Kidney (tissue), 14 donors: ENCODE results near the gene RPS6KA3. TPM values are rescaled to one million over a fixed set of nuclear protein-coding genes. Genes with fewer than 3 reads are reported as not detected.

ENCODE experiments used
- DNase-seq, 5 donors: peaks; one replicate each; pipeline ENCODE4 v3.0.0-alpha.2; 2013 to 2020
- FAIRE-seq: peaks from 2 replicates; lab custom pipeline; 2012; peaks lifted over from hg19 to GRCh38; lab: Jason Lieb, UNC
- H3K27ac ChIP-seq, 2 donors: one replicate each; pipeline ENCODE4 v1.7.0; 2013; ENCODE audit warnings: low read depth in 2 of 2, low read length in 2 of 2, inconsistent platforms in 1 of 2
- H3K27me3 ChIP-seq: one replicate; pipeline ENCODE4 v1.7.1; 2013; ENCODE audit warnings: low read length, inconsistent platforms; ENCODE audit not compliant: control insufficient read depth, insufficient read depth
- H3K36me3 ChIP-seq, 3 donors: one replicate each; pipeline versions ENCODE4 v1.7.0 to v1.7.1; 2013; ENCODE audit warnings: low read length in 3 of 3, control low read depth in 1 of 3, inconsistent platforms in 1 of 3; ENCODE audit not compliant: insufficient read depth in 3 of 3, control insufficient read depth in 2 of 3
- H3K4me1 ChIP-seq, 3 donors: one replicate each; pipeline versions ENCODE4 v1.7.0 to v1.7.1; 2013; ENCODE audit warnings: low read length in 3 of 3, inconsistent platforms in 1 of 3, low read depth in 1 of 3; ENCODE audit not compliant: control insufficient read depth in 2 of 3, insufficient read depth in 2 of 3
- H3K4me3 ChIP-seq, 3 donors: one replicate each; pipeline versions ENCODE4 v1.7.0 to v1.8.1; 2013; ENCODE audit warnings: low read length in 3 of 3, control low read depth in 1 of 3, inconsistent platforms in 1 of 3
- H3K9ac ChIP-seq, 3 donors: one replicate each; pipeline versions ENCODE4 v1.7.0 to v1.7.1; 2013; ENCODE audit warnings: low read length in 3 of 3, control low read depth in 1 of 3, inconsistent platforms in 1 of 3
- H3K9me3 ChIP-seq, 3 donors: one replicate each; pipeline versions ENCODE4 v1.7.0 to v1.7.1; 2013; ENCODE audit warnings: low read length in 3 of 3, control low read depth in 1 of 3, inconsistent platforms in 1 of 3; ENCODE audit not compliant: control insufficient read depth in 2 of 3, insufficient read depth in 1 of 3
- intact Hi-C: fragments of 100-400 bp; cut with DNase I; formaldehyde crosslinking; loops from one replicate; pipeline ENCODE4 v1.11.1; 2022
- polyA plus RNA-seq: library from polyadenylated mRNA; stranded (reverse); fragments of 350-450 nt; fragmentation: Illumina TruSeq; extraction: RNeasy Lipid Tissue Mini Kit (QIAGEN cat#74804); gene quantifications from one replicate; pipeline ENCODE4 v1.2.3, GENCODE V29; 2014; ENCODE audit warnings: low read depth, low replicate concordance; ENCODE audit not compliant: insufficient read depth
- total RNA-seq: library from RNA; stranded (reverse); fragmentation: NEBNext Ultra II Directional; extraction: Animal tissue kit (Norgen Biotek cat#: 25700); gene quantifications from one replicate; pipeline ENCODE4 v1.2.1, GENCODE V29; 2021
- TF ChIP-seq, protein P1 (sequence below): IDR thresholded peaks from 3 replicates; pipeline ENCODE4 v1.5.1; 2012; ENCODE audit warnings: mild to moderate bottlenecking, moderate library complexity, borderline replicate concordance; ENCODE audit not compliant: insufficient read depth; ENCODE audit errors: extremely low read depth
- donor health status: control.
- donor health status: control.
- donor health status: control.
- donor health status: control.
- donor health status: control.
- donor health status: DM: yes; HTN: yes; CAD: no.
- donor health status: Normal renal cell carcinoma (clear cell type).

Gene RPS6KA3
- total and polyA plus RNA-seq, 2 donors from 2014 or later = 9.9 to 42.8 TPM

DNA sequence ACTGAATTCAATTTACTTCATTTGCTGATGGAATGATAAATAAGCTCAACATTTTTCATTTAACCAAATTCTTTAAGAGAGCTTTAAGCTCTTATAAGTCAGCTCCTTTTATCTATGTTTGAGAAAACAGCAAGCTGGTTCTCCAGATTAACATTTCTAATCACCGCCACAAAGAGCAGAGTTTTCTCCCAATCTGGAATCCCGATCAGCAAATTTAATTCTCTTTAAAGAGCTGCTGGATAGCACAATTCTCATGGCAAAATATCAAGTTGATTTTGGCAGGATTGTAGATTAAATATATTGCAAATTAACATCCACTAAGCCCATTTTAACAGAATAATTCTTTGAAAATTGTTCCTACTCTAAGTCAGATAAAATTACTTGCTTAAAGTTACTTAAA, 48.8 kb downstream of the RPS6KA3 start:
- DNase-seq (no peak), FAIRE-seq (no peak)
- Histone ChIP-seq H3K4me3 (peak overlapping the region in 1 of 3 donors; percentile 35), H3K27me3 (peaks cover 6% of the 10 kb centered on the region), H3K36me3 (no peaks in the 10 kb centered on the region), H3K9me3 (no peaks in the 10 kb centered on the region), H3K27ac (no peak overlapping the region), H3K4me1 (peaks cover 0 to 4% (median 0%) of the 10 kb centered on the region in 3 donors), H3K9ac (no peak overlapping the region)
- intact Hi-C loops = no loop called here
- TF ChIP-seq, protein P1, sequence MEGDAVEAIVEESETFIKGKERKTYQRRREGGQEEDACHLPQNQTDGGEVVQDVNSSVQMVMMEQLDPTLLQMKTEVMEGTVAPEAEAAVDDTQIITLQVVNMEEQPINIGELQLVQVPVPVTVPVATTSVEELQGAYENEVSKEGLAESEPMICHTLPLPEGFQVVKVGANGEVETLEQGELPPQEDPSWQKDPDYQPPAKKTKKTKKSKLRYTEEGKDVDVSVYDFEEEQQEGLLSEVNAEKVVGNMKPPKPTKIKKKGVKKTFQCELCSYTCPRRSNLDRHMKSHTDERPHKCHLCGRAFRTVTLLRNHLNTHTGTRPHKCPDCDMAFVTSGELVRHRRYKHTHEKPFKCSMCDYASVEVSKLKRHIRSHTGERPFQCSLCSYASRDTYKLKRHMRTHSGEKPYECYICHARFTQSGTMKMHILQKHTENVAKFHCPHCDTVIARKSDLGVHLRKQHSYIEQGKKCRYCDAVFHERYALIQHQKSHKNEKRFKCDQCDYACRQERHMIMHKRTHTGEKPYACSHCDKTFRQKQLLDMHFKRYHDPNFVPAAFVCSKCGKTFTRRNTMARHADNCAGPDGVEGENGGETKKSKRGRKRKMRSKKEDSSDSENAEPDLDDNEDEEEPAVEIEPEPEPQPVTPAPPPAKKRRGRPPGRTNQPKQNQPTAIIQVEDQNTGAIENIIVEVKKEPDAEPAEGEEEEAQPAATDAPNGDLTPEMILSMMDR = no peak

DNA sequence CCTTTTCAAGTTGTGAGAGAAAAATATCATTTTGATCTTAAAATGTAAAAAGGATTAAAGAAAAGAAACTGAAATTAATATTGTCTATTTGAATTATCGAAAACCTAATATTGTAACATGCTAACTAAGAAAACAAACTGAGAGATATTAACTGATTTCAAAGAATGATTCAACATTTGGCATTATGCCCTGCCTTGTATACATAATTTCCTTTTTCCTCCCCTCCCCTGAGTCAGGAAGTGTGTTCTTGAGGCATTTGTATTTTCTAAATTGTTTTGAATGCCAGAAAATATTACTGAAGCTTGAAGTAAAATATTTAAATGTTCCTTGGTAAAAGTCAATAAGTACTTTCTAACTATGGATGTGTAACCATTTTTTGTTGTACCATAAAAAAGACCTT, 49.4 kb downstream of the RPS6KA3 start:
- TF ChIP-seq, protein P1 = no peak
- Histone ChIP-seq H3K27ac (no peak overlapping the region), H3K9ac (no peak overlapping the region), H3K4me1 (peaks cover 0 to 4% (median 0%) of the 10 kb centered on the region in 3 donors), H3K4me3 (no peak overlapping the region), H3K9me3 (no peaks in the 10 kb centered on the region), H3K27me3 (peaks cover 6% of the 10 kb centered on the region), H3K36me3 (no peaks in the 10 kb centered on the region)
- intact Hi-C loops = no loop called here
- DNase-seq = peak in 2 of 5 donors; percentile 16 to 23
- peak; percentile 82 for FAIRE-seq

DNA sequence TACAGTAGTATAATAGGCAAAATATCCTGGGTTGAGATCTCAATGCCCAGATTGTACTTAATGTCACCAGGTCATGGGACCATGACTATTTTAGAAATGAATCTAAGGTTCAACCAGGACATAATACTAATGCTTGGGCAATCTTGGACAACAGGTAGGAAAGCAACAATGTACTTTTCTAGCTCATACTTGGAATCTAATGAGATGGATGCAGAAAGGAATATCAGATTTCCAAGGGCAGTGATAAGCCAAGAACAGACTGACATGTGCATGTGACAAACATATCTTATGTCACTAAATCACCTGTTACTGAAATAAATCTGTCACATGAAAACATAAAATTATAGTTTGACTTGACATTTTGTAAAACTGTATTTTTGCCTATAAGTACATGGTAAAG, 51.1 kb downstream of the RPS6KA3 start:
- peaks cover 8% of the 10 kb centered on the region for H3K27me3 ChIP-seq
- no peak for DNase-seq
- intact Hi-C loops = no loop called here
- H3K27ac ChIP-seq = no peak overlapping the region
- no peak overlapping the region for H3K9ac ChIP-seq
- TF ChIP-seq, protein P1 = no peak
- peaks cover 0 to 4% (median 0%) of the 10 kb centered on the region in 3 donors for H3K4me1 ChIP-seq
- no peak for FAIRE-seq
- H3K4me3 ChIP-seq = no peak overlapping the region
- H3K36me3 ChIP-seq = no peaks in the 10 kb centered on the region
- H3K9me3 ChIP-seq = no peaks in the 10 kb centered on the region

DNA sequence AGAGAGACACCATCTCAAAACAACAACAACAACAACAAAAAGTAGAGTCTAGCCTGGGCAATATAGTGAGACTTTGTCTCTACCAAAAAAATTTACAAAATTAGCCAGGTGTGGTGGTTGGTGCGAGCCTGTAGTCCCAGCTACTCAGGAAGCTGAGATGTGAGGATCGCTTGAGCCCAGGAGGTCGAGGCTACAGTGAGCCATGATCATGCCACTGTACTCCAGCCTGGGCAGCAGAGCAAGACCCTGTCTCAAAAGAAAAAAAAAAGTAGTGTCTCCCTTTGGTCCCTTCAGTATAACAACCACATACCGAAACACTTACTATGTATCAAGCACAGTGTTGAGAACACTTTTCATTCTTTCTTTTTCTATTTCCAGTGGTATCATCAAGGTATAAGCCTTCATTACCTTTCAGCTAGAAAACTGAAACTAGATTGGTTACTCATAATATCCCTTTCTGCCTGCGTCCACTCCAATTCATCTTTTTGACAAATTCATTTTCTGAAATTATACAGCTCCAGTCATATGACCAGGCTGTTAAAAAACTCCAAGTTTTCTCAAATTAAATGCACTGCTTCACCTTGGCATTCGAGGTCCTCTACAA, 54.1 kb downstream of the RPS6KA3 start:
- no peaks in the 10 kb centered on the region for H3K4me1 ChIP-seq
- no peak overlapping the region for H3K4me3 ChIP-seq
- no peaks in the 10 kb centered on the region for H3K9me3 ChIP-seq
- peaks cover 0 to 9% (median 0%) of the 10 kb centered on the region in 3 donors for H3K36me3 ChIP-seq
- H3K27me3 ChIP-seq = peaks cover 9% of the 10 kb centered on the region
- no peak overlapping the region for H3K27ac ChIP-seq
- intact Hi-C loops = no loop called here
- DNase-seq (no peak), FAIRE-seq (no peak)
- H3K9ac ChIP-seq = no peak overlapping the region
- TF ChIP-seq, protein P1 = no peak
